ENCODE data around the gene FANCI.
"Not testable (repeated sequence)": the region's sequence is repeated elsewhere in the genome, so short reads cannot be mapped to it uniquely, and the experiment has no call there.

FANCI gene

GRCh38 chr15:89226359-89227221 lies 17.2 kb upstream of the FANCI start:
- no peak for DNase-seq

DNA sequence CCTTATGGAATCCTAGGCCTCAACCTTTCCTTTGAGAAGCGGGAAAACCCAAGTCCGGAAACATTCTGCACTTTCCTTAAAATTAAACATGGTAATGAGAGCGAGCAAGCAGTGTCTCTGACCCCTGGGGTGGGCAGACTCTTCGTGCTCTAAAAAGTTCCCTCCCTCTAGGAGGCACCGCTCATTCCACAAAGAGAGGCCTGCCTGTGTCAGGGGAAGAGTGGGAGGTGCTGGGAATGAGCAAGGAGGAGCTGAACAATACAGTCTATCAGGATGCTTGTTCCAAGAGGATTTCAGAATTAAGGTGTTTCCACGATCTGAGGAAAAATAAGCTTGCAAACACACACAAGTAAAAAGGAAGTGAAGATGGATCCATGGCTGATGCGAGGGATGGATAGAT lies 16.4 kb upstream of the FANCI start:
- DNase-seq = no peak

GRCh38 chr15:89230277-89230676 lies 13.5 kb upstream of the FANCI start:
- DNase-seq = no peak

DNA sequence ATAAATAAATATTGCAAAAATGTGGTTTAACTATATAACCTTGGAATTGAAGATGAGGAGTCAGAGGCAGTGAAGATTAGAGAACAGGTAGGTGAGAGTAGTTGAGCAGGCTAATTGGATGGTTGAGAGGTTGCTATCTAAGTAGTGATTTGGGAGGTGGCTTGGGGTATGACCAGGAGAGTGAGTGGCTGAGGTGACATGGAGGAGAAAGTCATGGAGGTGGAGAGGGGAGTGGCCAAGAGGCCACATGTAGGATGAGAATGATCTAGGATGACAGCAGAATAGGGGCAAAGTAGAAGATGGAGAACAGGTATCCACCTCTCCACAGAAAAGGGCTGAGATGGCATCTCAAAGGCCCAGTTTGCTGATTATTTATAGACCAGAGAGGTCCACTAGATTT lies 11.9 kb upstream of the FANCI start:
- no peak for DNase-seq

DNA sequence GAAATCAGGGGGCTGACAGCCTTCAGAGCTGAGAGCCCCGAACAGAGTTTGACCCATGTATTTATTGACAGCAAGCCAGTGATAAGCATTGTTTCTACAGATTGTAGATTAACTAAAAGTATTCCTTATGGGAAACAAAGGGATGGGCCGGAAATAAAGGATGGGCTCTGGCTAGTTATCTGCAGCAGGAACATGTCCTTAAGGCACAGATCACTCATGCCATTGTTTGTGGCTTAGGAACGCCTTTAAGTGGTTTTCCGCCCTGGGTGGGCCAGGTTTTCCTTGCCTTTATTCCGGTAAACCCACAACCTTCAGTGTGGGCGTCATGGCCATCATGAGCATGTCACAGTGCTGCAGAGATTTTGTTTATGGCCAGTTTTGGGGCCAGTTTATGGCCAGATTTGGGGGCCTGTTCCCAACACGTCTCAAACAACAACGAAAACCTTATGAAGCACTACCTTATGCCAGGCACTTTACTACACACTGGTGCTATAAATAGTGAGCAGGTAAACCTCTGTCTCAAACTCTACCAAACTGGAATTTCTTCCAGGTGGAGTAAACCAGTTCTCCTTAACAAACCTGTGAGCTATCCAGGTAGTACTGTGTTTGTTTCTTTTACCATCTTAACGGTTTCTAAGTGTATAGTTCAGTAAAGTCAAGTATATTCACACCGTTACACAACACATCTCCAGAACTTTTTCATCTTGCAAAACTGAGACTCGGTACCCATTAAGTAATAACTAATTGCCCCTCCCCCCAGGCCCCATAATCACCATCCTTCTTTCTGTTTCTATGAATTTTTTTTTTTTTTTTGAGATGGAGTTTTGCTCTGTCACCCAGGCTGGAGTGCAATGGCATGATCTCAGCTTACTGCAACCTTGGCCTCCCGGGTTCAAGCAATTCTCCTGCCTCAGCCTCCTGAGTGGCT lies 3.6 kb upstream of the FANCI start:
- not testable (repeated sequence) for DNase-seq

DNA sequence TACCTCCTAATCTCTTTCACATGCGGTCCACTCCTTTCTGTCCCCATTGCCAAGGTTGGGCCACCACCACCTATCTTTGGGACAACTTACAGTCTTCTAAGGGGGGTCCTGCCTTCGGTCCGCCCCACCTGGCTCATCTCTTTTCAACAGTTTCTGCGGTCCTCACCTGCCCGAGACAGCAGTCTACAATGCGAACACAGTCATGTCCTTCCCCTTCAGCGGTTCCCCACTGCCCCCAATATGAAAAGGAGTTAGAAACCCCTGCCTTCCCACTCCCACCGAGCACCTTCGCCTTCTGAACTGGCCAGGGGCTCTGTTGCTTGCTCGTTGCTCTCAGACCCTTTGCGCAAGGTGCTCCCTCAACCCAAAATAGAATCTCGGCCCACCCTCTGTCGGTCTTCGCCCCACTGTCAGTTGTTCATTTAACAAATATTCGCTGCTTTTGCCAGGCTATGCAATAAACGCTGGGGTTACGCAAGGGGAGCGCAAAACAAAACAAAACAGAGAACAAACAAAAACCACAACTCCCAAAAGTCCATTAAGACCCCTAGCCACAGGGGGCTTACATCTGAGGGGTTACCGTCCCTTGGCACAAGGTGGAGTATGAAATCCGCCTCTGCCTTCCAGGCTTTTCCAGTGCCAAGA lies 611 bp upstream of the FANCI start:
- no peak for DNase-seq

DNA sequence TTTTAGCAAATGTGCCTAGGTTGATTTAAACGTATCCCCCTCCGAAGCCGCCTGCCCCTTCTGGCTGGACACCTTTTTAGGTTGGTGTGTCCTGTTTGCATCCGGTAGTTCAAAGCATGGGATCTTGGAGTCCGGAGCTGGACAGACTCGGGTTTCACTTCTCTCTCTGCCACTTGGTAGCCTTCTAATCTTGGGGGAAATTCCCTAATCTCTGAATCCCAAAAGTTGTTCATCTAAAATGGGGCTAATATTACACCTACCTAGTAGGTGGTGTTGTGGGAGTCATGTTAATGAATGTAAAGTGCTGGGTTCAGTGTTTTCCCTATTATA lies 760 bp downstream of the FANCI start:
- DNase-seq = no peak

- DNase-seq = no peak
These were observed 3.7 kb downstream of the FANCI start for GRCh38 chr15:89247446-89247845.

DNA sequence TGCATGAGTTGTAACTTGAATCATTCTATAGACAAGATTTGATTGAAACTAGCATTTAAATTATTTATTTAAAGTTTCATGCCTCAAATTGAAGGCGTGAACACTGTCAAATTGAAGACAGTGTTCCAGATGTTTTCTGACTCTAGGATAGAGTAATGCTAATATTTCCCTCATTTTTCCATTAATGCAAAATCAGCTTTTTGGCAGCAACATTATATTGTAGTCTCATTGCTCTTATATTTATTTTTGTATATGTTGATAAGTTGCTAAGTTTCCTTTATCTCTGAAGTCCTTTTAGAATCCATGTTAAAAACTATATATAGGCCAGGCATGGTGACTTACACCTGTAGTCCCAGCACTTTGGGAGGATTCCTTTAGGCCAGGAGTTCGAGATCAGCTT lies 4.8 kb downstream of the FANCI start:
- no peak for DNase-seq

- DNase-seq = not testable (repeated sequence)
These were observed 6.4 kb downstream of the FANCI start for GRCh38 chr15:89250142-89250541.

- not testable (repeated sequence) for DNase-seq
These were observed 33.5 kb downstream of the FANCI start for GRCh38 chr15:89277281-89277680.

DNA sequence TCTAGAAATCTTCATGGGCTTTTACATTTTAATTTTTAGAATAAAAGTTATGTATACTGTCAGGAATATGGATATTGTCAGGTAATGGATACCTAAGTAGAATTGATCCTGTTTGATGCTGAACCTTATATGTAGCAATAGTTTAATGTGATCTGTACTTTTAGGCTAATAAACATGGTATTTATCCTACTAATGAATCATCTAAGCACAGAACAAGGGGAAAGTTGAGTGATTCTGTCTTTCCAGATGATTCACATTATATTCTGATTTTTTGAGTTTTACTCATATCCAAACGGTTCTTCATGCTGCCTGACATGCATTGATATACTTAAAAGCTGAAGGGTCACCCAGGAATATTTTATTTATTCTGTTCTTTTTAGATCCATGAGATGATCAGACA lies 34.5 kb downstream of the FANCI start:
- DNase-seq = no peak

- DNase-seq = no peak
These were observed 38.9 kb downstream of the FANCI start for GRCh38 chr15:89282631-89283030.

DNA sequence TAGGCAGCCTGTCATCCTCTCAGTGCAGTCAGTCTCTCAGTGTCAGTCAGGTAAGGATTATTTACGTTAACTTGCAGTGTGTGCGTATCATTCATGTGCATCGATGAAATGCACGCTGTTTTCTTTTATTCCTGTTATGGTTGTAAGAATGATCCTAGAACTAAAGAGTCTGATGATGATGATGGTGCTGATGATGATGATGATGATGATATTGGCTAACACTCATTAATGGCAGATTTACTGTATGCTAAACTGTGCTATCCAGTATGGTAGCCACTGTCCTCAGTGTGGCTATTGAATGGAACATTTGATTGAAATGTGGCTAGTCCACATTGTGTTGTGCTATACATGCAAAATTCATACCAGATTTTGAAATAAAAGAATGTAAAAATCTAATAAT lies 39.4 kb downstream of the FANCI start:
- no peak for DNase-seq

DNA sequence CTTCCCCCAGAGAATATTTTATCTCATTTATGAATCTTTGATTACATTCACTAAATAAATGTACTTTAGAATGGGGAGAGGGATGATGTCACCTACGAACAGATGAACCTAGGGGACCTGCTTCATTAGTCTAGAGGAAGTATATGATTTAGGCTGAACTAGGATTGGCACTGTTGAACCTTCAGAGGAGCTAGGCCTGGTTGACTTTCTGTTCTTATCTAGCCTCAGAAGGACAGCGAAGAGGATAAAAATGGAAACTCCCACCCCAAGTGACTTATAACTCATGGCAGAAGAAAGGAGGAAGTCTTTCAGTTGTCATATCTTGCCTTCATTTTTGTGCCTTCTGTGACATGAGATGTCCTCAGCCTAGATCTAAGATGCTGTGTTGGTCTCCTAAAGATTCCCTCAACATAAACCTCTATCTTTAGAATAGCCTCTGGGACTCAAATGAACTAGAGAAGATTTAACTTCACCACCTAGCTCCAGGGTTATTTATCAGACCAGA lies 48.2 kb downstream of the FANCI start:
- no peak for DNase-seq

- no peak for DNase-seq
These were observed 49.2 kb downstream of the FANCI start for GRCh38 chr15:89293012-89293411.

GRCh38 chr15:89299896-89300295 lies 56.1 kb downstream of the FANCI start:
- no peak for DNase-seq

DNA sequence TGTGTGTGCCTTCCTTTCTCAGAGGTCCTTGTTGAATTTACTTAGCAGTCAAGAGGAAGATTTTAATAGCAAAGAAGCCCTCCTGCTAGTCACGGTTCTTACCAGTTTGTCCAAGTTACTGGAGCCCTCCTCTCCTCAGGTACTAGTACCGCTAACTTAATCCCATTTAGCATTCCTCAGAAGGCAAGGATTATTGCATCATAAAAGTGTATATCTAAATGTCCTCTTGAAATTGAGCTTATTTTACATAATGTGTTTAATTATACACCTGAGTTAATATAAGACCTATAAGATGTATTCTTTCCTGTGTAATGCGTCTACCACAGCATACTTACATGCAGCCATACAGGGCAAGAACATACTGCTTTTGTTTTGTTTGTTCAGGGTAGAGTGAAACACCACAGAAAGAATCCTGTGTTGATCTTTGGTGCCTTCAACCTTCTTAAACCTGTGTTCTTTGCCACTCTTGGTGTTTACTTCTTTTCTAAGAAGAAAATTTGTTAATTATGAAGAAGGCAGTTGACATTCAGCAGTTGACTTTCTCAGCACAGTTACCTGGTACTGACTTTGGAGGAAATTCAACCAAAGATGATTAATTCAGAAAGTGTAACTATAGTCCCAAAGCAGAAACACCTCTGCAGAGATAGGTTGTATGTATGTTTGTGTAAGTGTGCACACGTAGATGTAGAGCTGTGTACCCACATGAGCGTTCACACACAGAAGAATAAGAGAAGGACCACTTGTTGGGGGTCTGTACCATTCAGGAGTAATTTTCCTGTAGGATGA lies 57.7 kb downstream of the FANCI start:
- DNase-seq = no peak

DNA sequence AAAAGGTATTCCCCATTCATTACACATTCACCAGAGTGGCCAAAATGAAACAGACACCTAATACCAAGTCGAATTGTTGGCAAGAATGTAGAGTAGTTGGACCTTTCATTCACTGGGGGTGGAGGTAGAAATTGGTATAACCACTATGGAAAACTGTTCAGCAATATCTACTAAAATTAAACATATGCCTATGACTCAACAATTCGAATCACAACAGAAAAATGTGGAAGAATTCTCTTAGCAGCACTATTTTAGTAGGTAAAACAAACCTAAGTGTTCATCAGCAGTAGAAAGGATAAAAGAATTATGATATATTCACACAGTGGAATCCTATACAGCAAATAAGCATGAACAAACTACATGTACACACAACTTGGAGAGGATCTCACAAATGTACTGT lies 60.2 kb downstream of the FANCI start:
- no peak for DNase-seq

DNA sequence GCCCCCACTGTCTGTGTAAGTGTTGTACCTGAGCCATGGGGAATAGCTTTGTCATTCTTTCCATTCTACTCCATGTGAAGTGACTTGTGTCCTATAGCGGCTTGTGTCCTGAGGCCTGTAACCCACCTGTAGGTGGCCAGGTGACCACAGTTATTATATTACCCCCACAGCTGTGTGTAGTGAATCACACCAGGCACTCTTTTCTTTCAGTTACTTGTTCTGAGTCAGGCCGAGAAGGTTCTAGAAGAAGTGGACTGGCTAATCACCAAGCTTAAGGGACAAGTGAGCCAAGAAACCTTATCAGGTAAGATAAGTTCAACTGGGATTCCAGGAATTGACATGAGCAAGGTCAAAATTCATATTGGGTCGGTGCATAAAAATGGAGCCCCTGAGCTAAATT lies 61.6 kb downstream of the FANCI start:
- DNase-seq = no peak

DNA sequence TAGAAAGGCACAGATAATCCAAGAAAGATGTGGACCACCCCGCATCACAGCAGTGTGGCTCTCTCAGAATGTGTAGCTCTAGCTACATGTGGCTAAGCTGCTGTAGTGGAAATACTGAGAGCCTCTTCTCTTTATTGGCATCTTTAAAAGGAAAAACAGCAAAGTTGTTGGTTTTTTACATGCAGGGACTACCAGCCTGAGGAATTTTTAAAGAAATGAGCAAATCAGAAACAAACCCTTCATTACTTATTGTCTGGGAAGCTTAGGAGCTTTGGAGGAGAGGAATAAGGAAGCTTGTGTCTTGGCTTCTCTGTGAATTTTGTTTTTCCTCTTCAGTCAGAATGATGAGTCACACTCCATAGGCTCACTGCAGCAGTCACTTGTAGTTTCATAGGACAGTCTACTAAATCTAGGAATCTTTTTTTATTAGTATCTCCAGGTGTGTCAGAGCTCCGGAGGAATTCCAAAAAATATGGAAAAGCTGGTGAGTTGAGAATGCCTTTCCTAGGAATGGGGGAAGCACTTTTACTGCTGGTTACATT lies 63.3 kb downstream of the FANCI start:
- no peak for DNase-seq

DNA sequence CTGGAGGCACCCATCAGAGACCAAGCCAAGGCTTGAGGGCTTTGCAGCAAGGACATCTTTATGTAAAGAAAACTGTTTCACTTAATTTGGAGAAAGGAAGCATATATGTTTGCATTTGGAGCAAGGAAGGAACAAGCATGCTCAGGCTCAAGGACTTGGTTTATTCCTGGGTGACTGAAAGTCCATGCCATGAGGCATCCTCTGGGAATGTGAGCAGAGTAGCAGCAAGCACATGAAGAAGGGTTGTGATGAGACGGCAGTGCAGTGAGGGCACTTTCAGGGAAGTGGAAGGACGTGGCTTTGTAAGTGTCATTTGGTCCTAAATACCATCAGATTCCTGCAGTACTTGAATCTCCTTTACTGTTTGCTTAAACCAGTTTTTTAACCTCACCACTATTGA lies 64.0 kb downstream of the FANCI start:
- no peak for DNase-seq
